Hepatocyte (in vitro differentiated cells): ENCODE results near the gene OR8J3. TPM values are rescaled to one million over a fixed set of nuclear protein-coding genes. Genes with fewer than 3 reads are reported as not detected.

Experiments
- DNase-seq: peaks from one replicate; pipeline ENCODE4 v3.0.0-alpha.2; 2016; ENCODE audit warnings: low spot score
- H2AFZ ChIP-seq: fragments of 200-600 bp; sonication (generic); 2 replicates; pipeline ENCODE4 v1.6.0; 2016; ENCODE audit warnings: antibody characterized with exemption, mild to moderate bottlenecking
- H3K27ac ChIP-seq: fragments of 200-600 bp; sonication (generic); 2 replicates; pipeline ENCODE4 v1.5.1; 2016; ENCODE audit warnings: mild to moderate bottlenecking
- H3K27me3 ChIP-seq: fragments of 200-600 bp; sonication (generic); 2 replicates; pipeline ENCODE4 v1.6.1; 2016
- H3K36me3 ChIP-seq: fragments of 200-600 bp; sonication (generic); replicated peaks from 2 replicates; pipeline ENCODE4 v1.5.1; 2016; ENCODE audit warnings: low read depth; ENCODE audit not compliant: insufficient read depth
- H3K4me1 ChIP-seq: fragments of 200-600 bp; sonication (generic); 2 replicates; pipeline ENCODE4 v1.5.1; 2016; ENCODE audit warnings: mild to moderate bottlenecking, moderate library complexity; ENCODE audit not compliant: insufficient read depth
- H3K4me2 ChIP-seq: fragments of 200-600 bp; sonication (generic); 2 replicates; pipeline ENCODE4 v1.6.0; 2016
- H3K4me3 ChIP-seq: fragments of 200-600 bp; sonication (generic); 2 replicates; pipeline ENCODE4 v1.5.1; 2016; ENCODE audit warnings: mild to moderate bottlenecking
- H3K79me2 ChIP-seq: fragments of 200-600 bp; sonication (generic); 2 replicates; pipeline ENCODE4 v1.6.0; 2017; ENCODE audit warnings: mild to moderate bottlenecking
- H3K9me2 ChIP-seq: fragments of 200-600 bp; sonication (generic); replicated peaks from 2 replicates; pipeline ENCODE4 v1.6.0; 2017; ENCODE audit warnings: mild to moderate bottlenecking; ENCODE audit not compliant: insufficient read depth
- H3K9me3 ChIP-seq: fragments of 200-600 bp; sonication (generic); 2 replicates; pipeline ENCODE4 v1.5.1; 2016; ENCODE audit warnings: low read depth, mild to moderate bottlenecking
- H4K20me1 ChIP-seq: fragments of 200-600 bp; sonication (generic); 2 replicates; pipeline ENCODE4 v1.6.0; 2016; ENCODE audit warnings: mild to moderate bottlenecking; ENCODE audit not compliant: insufficient read depth, poor library complexity, severe bottlenecking
- CTCF ChIP-seq: fragments of 200-600 bp; sonication (generic); IDR thresholded peaks from 2 replicates; pipeline ENCODE4 v1.5.1; 2016; ENCODE audit warnings: antibody characterized with exemption, mild to moderate bottlenecking; ENCODE audit not compliant: poor library complexity
- EZH2 ChIP-seq: fragments of 200-600 bp; sonication (generic); IDR thresholded peaks from 2 replicates; pipeline ENCODE4 v1.6.1; 2016; ENCODE audit warnings: antibody characterized with exemption, mild to moderate bottlenecking, borderline replicate concordance
- EZH2phosphoT487 ChIP-seq: fragments of 200-600 bp; sonication (generic); IDR thresholded peaks from one replicate; pipeline ENCODE4 v1.6.1; 2018; ENCODE audit warnings: antibody characterized with exemption, mild to moderate bottlenecking, low read depth, moderate library complexity; ENCODE audit not compliant: unreplicated experiment, severe bottlenecking
- WGBS: methylation state at CpG from one replicate; pipeline ENCODE4 v1.1.6; 2016; ENCODE audit warnings: low lambda C conversion rate; ENCODE audit errors: missing lambda C conversion rate; 5-methylcytosine and 5-hydroxymethylcytosine counted together
- polyA plus RNA-seq: library from polyadenylated mRNA; unstranded; fragments of >200 nt; fragmentation: Nextera tagmentation; extraction: Ambion mirVana; gene quantifications from 2 replicates; pipeline ENCODE4 v1.2.1, GENCODE V29; 2016
- small RNA-seq: library from RNA; depleted of rRNA; stranded (forward); fragments of <200 nt; gene quantifications from one replicate; pipeline ENCODE3, GENCODE V24; 2014
- total RNA-seq: library from RNA; depleted of rRNA; stranded (reverse); fragments of >200 nt; gene quantifications from 2 replicates; pipeline ENCODE4 v1.2.3, GENCODE V29; 2014

Gene OR8J3
- total and polyA plus RNA-seq, 2 experiments from 2014 or later: not detected

DNA sequence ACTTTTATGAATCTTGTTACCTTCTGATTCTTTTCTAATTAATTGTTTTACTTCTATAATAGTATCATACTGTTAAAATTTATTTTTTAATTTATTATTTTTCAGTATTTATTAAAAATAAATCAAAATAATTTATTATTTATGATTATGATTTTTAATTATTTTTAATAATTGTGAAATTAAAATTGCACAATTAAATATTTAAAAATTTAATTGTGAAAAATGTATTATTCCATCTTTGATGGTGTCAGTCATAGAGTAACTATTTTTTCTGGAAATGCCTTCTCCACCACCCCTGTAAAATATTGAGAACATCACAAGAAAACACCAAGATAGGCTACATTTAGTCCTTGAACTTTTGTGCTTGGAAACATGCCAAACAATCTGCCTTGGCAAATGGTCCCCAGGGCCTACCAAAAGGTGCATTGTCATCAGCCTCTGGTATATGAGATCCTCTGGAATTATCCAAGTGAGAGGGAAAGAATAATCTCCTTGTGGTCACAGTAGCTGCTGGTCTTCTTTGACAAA, 36.7 kb downstream of the OR8J3 start, which contains the start of gene OR8H2:
TSS of gene OR8H2 (plus strand) at position 478 of the 528 bp plus-strand sequence. CDS start 1,356 bp downstream, outside the sequence.
- TF ChIP-seq CTCF: no peak
- TF ChIP-seq EZH2: no peak
- no peak for TF ChIP-seq EZH2phosphoT487
- Histone ChIP-seq H3K4me3 (no peak within 1 kb of the TSS), H3K27me3 (no peaks in the 10 kb centered on the region), H3K9me3 (no peaks in the 10 kb centered on the region), H3K27ac (no peak within 1 kb of the TSS), H3K36me3 (no peaks in the 10 kb centered on the region), H3K4me2 (no peak within 1 kb of the TSS), H3K4me1 (no peaks in the 10 kb centered on the region), H4K20me1 (no peaks in the 10 kb centered on the region), H3K79me2 (no peaks in the 10 kb centered on the region), H3K9me2 (no peaks in the 10 kb centered on the region), H2AFZ (no peak within 1 kb of the TSS)
- no peak for DNase-seq

DNA sequence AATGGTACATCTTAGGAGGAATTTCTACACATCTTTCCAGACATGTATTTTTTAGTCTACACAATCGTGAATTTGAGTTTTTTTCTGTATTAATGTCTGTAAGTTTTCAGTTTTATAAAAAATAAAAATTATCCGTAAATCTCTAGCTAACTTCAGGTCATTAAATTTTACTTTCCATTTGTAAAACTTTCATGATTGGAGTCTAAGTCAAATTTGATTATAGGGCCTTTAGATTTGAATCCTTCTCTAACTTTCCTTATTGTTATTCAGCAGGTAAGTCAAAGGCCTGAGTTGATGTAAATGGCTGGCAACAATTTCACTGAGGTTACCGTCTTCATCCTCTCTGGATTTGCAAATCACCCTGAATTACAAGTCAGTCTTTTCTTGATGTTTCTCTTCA, 47.0 kb downstream of the OR8J3 start, which contains the start of gene OR8I2:
TSS of gene OR8I2 (plus strand) at position 301 of the 400 bp plus-strand sequence. CDS start at position 301, 0 bp downstream.
- 64% methylated on average over 3 of the region's 3 CpGs for WGBS

DNA sequence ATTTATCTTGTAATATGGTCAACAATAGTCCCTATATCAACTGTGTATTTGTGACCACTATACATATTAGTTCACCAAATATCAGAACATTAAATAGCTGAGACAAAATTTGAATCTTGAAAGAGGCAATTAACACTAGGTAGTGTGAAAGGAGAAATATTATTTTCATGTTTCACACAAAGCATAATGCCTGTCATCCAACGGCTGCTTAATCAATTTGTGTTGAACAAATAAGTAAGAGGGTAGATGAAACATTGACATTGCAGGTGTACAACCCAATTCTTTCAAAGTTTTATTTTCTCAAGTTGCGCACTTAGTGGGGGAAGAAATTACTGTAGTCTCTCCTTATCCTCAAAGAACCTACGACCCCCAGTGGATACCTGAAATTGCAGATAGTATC, 50.3 kb downstream of the OR8J3 start:
- no peak overlapping the region for H2AFZ ChIP-seq
- no peaks in the 10 kb centered on the region for H3K9me3 ChIP-seq
- H3K27ac ChIP-seq: no peak overlapping the region
- H3K9me2 ChIP-seq: peaks cover 4% of the 10 kb centered on the region
- H3K27me3 ChIP-seq: no peaks in the 10 kb centered on the region
- no peak overlapping the region for H3K4me3 ChIP-seq
- WGBS: 93% methylated on average over 3 of the region's 3 CpGs
- TF ChIP-seq CTCF: no peak
- TF ChIP-seq EZH2: no peak
- no peak for TF ChIP-seq EZH2phosphoT487
- H3K79me2 ChIP-seq: no peaks in the 10 kb centered on the region
- no peak overlapping the region for H3K4me2 ChIP-seq
- no peaks in the 10 kb centered on the region for H3K36me3 ChIP-seq
- H4K20me1 ChIP-seq: no peaks in the 10 kb centered on the region
- no peaks in the 10 kb centered on the region for H3K4me1 ChIP-seq
- DNase-seq: no peak

More for the DNA sequence above, 47.0 kb downstream of the OR8J3 start, which contains the start of gene OR8I2:
- H4K20me1 ChIP-seq: no peaks in the 10 kb centered on the region
- no peak within 1 kb of the TSS for H3K4me2 ChIP-seq
- TF ChIP-seq CTCF (no peak), EZH2phosphoT487 (no peak), EZH2 (no peak)
- H3K27ac ChIP-seq: no peak within 1 kb of the TSS
- no peaks in the 10 kb centered on the region for H3K36me3 ChIP-seq
- no peak within 1 kb of the TSS for H3K4me3 ChIP-seq
- peaks cover 4% of the 10 kb centered on the region for H3K9me2 ChIP-seq
- H2AFZ ChIP-seq: no peak within 1 kb of the TSS
- no peaks in the 10 kb centered on the region for H3K4me1 ChIP-seq
- no peak for DNase-seq
- H3K9me3 ChIP-seq: no peaks in the 10 kb centered on the region
- no peaks in the 10 kb centered on the region for H3K27me3 ChIP-seq
- H3K79me2 ChIP-seq: no peaks in the 10 kb centered on the region

Small RNA genes lying within 50 kb of the gene (small RNA-seq; reads per million reads assigned to genes)
- not detected for gene OR8I4P

Other genes starting within 250 kb of the OR8J3 start
- gene OR5W2, start 225.6 kb downstream of the OR8J3 start, total RNA-seq: not detected in 2 replicates
- not detected in 2 replicates for gene OR5W2, start 225.6 kb downstream of the OR8J3 start, polyA plus RNA-seq
- gene OR5I1, start 203.8 kb downstream of the OR8J3 start, total RNA-seq: not detected in 2 replicates
- gene OR5I1, start 203.8 kb downstream of the OR8J3 start, polyA plus RNA-seq: not detected in 2 replicates
- not detected in 2 replicates for gene OR10AG1, start 170.3 kb downstream of the OR8J3 start, total RNA-seq
- gene OR10AG1, start 170.3 kb downstream of the OR8J3 start, polyA plus RNA-seq: not detected in 2 replicates
- gene OR5F1, start 145.6 kb downstream of the OR8J3 start, total RNA-seq: not detected in 2 replicates
- gene OR5F1, start 145.6 kb downstream of the OR8J3 start, polyA plus RNA-seq: not detected in 2 replicates
- not detected in 2 replicates for gene OR5AS1, start 112.5 kb downstream of the OR8J3 start, total RNA-seq
- not detected in 2 replicates for gene OR5AS1, start 112.5 kb downstream of the OR8J3 start, polyA plus RNA-seq
- gene OR8I2, start 46.9 kb downstream of the OR8J3 start, total RNA-seq: not detected in 2 replicates
- not detected in 2 replicates for gene OR8I2, start 46.9 kb downstream of the OR8J3 start, polyA plus RNA-seq
- gene OR8H2, start 36.5 kb downstream of the OR8J3 start, total RNA-seq: not detected in 2 replicates
- not detected in 2 replicates for gene OR8H2, start 36.5 kb downstream of the OR8J3 start, polyA plus RNA-seq
- gene OR8H3, start 17.8 kb downstream of the OR8J3 start, total RNA-seq: not detected in 2 replicates
- not detected in 2 replicates for gene OR8H3, start 17.8 kb downstream of the OR8J3 start, polyA plus RNA-seq
- gene OR8K5, start 20.1 kb upstream of the OR8J3 start, total RNA-seq: not detected in 2 replicates
- gene OR8K5, start 20.1 kb upstream of the OR8J3 start, polyA plus RNA-seq: not detected in 2 replicates
- gene OR5J2, start 36.4 kb upstream of the OR8J3 start, total RNA-seq: not detected in 2 replicates
- not detected in 2 replicates for gene OR5J2, start 36.4 kb upstream of the OR8J3 start, polyA plus RNA-seq
- gene OR5T2, start 94.1 kb upstream of the OR8J3 start, total RNA-seq: not detected in 2 replicates
- not detected in 2 replicates for gene OR5T2, start 94.1 kb upstream of the OR8J3 start, polyA plus RNA-seq
- gene OR5T3, start 112.1 kb upstream of the OR8J3 start, total RNA-seq: not detected in 2 replicates
- not detected in 2 replicates for gene OR5T3, start 112.1 kb upstream of the OR8J3 start, polyA plus RNA-seq
- gene OR5T1, start 134.0 kb upstream of the OR8J3 start, total RNA-seq: not detected in 2 replicates
- gene OR5T1, start 134.0 kb upstream of the OR8J3 start, polyA plus RNA-seq: not detected in 2 replicates
- gene OR8H1, start 152.1 kb upstream of the OR8J3 start, total RNA-seq: not detected in 2 replicates
- gene OR8H1, start 152.1 kb upstream of the OR8J3 start, polyA plus RNA-seq: not detected in 2 replicates
- not detected in 2 replicates for gene OR8K3, start 174.9 kb upstream of the OR8J3 start, total RNA-seq
- not detected in 2 replicates for gene OR8K3, start 174.9 kb upstream of the OR8J3 start, polyA plus RNA-seq
- not detected in 2 replicates for gene OR8K1, start 205.8 kb upstream of the OR8J3 start, total RNA-seq
- gene OR8K1, start 205.8 kb upstream of the OR8J3 start, polyA plus RNA-seq: not detected in 2 replicates
- gene OR8J1, start 214.1 kb upstream of the OR8J3 start, total RNA-seq: not detected in 2 replicates
- not detected in 2 replicates for gene OR8J1, start 214.1 kb upstream of the OR8J3 start, polyA plus RNA-seq
- gene OR8U1, start 235.4 kb upstream of the OR8J3 start, total RNA-seq: not detected in 2 replicates
- gene OR8U1, start 235.4 kb upstream of the OR8J3 start, polyA plus RNA-seq: not detected in 2 replicates